ENCODE results near the gene NEUROD6.
A peak's percentile ranks its signal among the peaks of the same experiment; 100 is the strongest.

NEUROD6 gene

GRCh38 chr7:31340603-31341002 is at the start of gene NEUROD6:
NEUROD6 (minus strand) TSS chr7:31340726; CDS start chr7:31339268, 1,458 bp downstream.
- DNase-seq (ENCODE audit: low spot score) = no peak

GRCh38 chr7:31384466-31384865 is 43.9 kb upstream of the NEUROD6 start:
- DNase-seq (ENCODE audit: low spot score) = no peak

- DNase-seq (ENCODE audit: low spot score) = no peak
Observed at GRCh38 chr7:31382722-31383121, 42.2 kb upstream of the NEUROD6 start.

- DNase-seq (ENCODE audit: low spot score) = peak; percentile 51
Observed at GRCh38 chr7:31373337-31374289, 33.1 kb upstream of the NEUROD6 start.

GRCh38 chr7:31372231-31372959 is 31.9 kb upstream of the NEUROD6 start:
- no peak for DNase-seq (ENCODE audit: low spot score)

GRCh38 chr7:31371621-31372020 is 31.1 kb upstream of the NEUROD6 start:
- no peak for DNase-seq (ENCODE audit: low spot score)

GRCh38 chr7:31370609-31371008 is 30.1 kb upstream of the NEUROD6 start:
- no peak for DNase-seq (ENCODE audit: low spot score)

- DNase-seq (ENCODE audit: low spot score) = no peak
Observed at GRCh38 chr7:31368620-31369019, 28.1 kb upstream of the NEUROD6 start.

- no peak for DNase-seq (ENCODE audit: low spot score)
Observed at GRCh38 chr7:31363496-31363895, 23.0 kb upstream of the NEUROD6 start.

- no peak for DNase-seq (ENCODE audit: low spot score)
Observed at GRCh38 chr7:31363051-31363450, 22.5 kb upstream of the NEUROD6 start.

GRCh38 chr7:31362401-31362800 is 21.9 kb upstream of the NEUROD6 start:
- DNase-seq (ENCODE audit: low spot score) = no peak

GRCh38 chr7:31358467-31358866 is 17.9 kb upstream of the NEUROD6 start:
- DNase-seq (ENCODE audit: low spot score) = no peak

GRCh38 chr7:31345421-31345820 is 4.9 kb upstream of the NEUROD6 start:
- DNase-seq (ENCODE audit: low spot score) = no peak

- no peak for DNase-seq (ENCODE audit: low spot score)
Observed at GRCh38 chr7:31343516-31344305, 3.2 kb upstream of the NEUROD6 start.

GRCh38 chr7:31341141-31341540 is 615 bp upstream of the NEUROD6 start:
- no peak for DNase-seq (ENCODE audit: low spot score)

GRCh38 chr7:31340051-31340450 is 475 bp downstream of the NEUROD6 start:
- no peak for DNase-seq (ENCODE audit: low spot score)

GRCh38 chr7:31338706-31339105 is 1.8 kb downstream of the NEUROD6 start:
- DNase-seq (ENCODE audit: low spot score) = no peak

GRCh38 chr7:31337002-31337565 is 3.4 kb downstream of the NEUROD6 start:
- DNase-seq (ENCODE audit: low spot score) = no peak

GRCh38 chr7:31336202-31337001 is 4.1 kb downstream of the NEUROD6 start:
- no peak for DNase-seq (ENCODE audit: low spot score)

GRCh38 chr7:31335884-31336201 is 4.7 kb downstream of the NEUROD6 start:
- DNase-seq (ENCODE audit: low spot score) = no peak

GRCh38 chr7:31335161-31335856 is 5.2 kb downstream of the NEUROD6 start:
- no peak for DNase-seq (ENCODE audit: low spot score)

All from germinal center (tissue), 1 donor.